Lower leg skin (tissue), 3 donors: ENCODE data around the gene CELA3A.
"Not testable (repeated sequence)": the region's sequence is repeated elsewhere in the genome, so short reads cannot be mapped to it uniquely, and the experiment has no call there.

Source experiments
- POLR2A ChIP-seq, 2 donors: fragments of 450-650 bp; IDR thresholded peaks; one replicate each; pipeline ENCODE4 v1.6.1; 2016 to 2017; ENCODE audit warnings: antibody characterized with exemption in 2 of 2, mild to moderate bottlenecking in 1 of 2, moderate library complexity in 1 of 2
- TF ChIP-seq, protein P1 (sequence below), 3 donors: fragments of 450-650 bp; IDR thresholded peaks; one replicate each; pipeline ENCODE4 v1.5.1; 2016; ENCODE audit warnings: antibody characterized with exemption in 3 of 3, mild to moderate bottlenecking in 3 of 3, moderate library complexity in 2 of 3

DNA sequence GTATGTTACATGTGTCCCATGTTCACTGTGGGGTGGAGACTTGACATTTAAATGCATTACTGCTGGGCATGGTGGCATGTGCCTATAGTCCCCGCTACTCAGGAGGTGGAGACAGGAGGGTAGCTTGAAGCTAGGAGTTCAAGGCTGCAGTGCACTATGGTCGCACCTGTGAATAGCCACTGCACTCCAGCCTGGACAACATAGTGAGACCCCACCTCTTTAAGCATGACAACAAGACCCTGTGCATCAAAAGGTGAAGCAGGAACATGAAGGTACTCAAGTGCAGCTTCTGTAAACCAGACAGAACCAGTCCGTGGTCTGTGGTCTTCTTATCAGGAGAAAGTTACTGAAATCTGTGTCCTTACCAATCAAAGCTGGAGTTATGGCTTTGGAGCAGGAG is 9.3 kb upstream of the CELA3A start:
- TF ChIP-seq POLR2A (IDR thresholded peaks at IDR 0.05) = not testable (repeated sequence)
- TF ChIP-seq, protein P1, sequence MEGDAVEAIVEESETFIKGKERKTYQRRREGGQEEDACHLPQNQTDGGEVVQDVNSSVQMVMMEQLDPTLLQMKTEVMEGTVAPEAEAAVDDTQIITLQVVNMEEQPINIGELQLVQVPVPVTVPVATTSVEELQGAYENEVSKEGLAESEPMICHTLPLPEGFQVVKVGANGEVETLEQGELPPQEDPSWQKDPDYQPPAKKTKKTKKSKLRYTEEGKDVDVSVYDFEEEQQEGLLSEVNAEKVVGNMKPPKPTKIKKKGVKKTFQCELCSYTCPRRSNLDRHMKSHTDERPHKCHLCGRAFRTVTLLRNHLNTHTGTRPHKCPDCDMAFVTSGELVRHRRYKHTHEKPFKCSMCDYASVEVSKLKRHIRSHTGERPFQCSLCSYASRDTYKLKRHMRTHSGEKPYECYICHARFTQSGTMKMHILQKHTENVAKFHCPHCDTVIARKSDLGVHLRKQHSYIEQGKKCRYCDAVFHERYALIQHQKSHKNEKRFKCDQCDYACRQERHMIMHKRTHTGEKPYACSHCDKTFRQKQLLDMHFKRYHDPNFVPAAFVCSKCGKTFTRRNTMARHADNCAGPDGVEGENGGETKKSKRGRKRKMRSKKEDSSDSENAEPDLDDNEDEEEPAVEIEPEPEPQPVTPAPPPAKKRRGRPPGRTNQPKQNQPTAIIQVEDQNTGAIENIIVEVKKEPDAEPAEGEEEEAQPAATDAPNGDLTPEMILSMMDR (IDR thresholded peaks at IDR 0.05) = not testable (repeated sequence)
